ENCODE data around the gene GLIS1.

The GLIS1 gene

GRCh38 chr1:53546409-53547155 is 192.4 kb downstream of the GLIS1 start:
- Mint-ChIP-seq H3K27me3 (peaks cover under 1% of the 10 kb centered on the region), H3K27ac (no peak overlapping the region), H3K4me1 (ENCODE audit: low read depth) (peaks cover 3% of the 10 kb centered on the region), H3K36me3 (ENCODE audit: low read depth) (no peaks in the 10 kb centered on the region), H3K4me3 (no peak overlapping the region), H3K9me3 (no peaks in the 10 kb centered on the region)
- DNase-seq = no peak

DNA sequence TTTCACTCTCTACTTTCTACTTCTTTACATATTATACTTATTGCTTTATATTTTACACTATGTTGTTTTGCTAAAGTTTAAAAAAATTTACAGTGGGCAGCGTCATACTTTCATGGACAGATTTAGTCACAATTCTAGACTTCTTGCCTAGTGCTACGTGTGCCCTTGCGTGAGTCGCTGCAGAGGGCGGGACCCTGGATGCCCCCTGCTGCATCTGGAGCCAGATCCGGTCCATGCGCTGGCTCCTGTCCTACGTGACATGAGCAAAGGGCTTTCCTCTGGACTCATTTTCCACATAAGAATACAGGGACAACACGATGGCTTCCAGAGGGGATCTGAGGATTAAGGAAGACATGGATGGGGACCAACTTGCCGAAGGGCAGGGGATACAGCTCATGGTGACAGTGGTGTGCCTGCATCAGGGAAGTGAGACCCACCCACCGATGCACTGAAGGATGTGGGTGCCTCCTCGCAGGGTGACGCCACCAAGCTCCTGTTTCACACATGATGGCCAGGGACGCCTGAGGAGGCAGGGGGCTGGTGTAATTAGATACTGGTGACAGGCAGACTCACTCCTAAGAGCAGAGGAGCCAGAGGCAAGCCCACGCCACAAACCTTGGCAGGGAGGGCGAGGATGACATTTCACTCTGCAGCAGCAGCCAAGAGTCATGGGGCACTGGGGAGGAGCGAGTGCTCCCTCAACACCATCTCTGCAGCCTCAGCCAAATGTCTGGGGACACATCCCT is 193.1 kb downstream of the GLIS1 start:
- Mint-ChIP-seq H3K4me1 (ENCODE audit: low read depth) (peaks cover 3% of the 10 kb centered on the region), H3K9me3 (no peaks in the 10 kb centered on the region), H3K27me3 (no peaks in the 10 kb centered on the region), H3K36me3 (ENCODE audit: low read depth) (no peaks in the 10 kb centered on the region), H3K4me3 (no peak overlapping the region), H3K27ac (no peak overlapping the region)
- peak; percentile 25 for DNase-seq

GRCh38 chr1:53544728-53545515 is 194.0 kb downstream of the GLIS1 start:
- H3K27ac Mint-ChIP-seq = no peak overlapping the region
- H3K4me3 Mint-ChIP-seq = no peak overlapping the region
- no peaks in the 10 kb centered on the region for H3K9me3 Mint-ChIP-seq
- H3K4me1 Mint-ChIP-seq (ENCODE audit: low read depth) = no peaks in the 10 kb centered on the region
- H3K27me3 Mint-ChIP-seq = no peaks in the 10 kb centered on the region
- DNase-seq = no peak
- H3K36me3 Mint-ChIP-seq (ENCODE audit: low read depth) = no peaks in the 10 kb centered on the region

GRCh38 chr1:53543778-53544695 is 194.9 kb downstream of the GLIS1 start:
- Mint-ChIP-seq H3K27me3 (no peaks in the 10 kb centered on the region), H3K4me3 (no peak overlapping the region), H3K9me3 (no peaks in the 10 kb centered on the region), H3K27ac (no peak overlapping the region), H3K36me3 (ENCODE audit: low read depth) (no peaks in the 10 kb centered on the region), H3K4me1 (ENCODE audit: low read depth) (no peaks in the 10 kb centered on the region)
- no peak for DNase-seq

GRCh38 chr1:53543130-53543777 is 195.7 kb downstream of the GLIS1 start:
- Mint-ChIP-seq H3K27me3 (no peaks in the 10 kb centered on the region), H3K4me3 (no peak overlapping the region), H3K36me3 (ENCODE audit: low read depth) (no peaks in the 10 kb centered on the region), H3K4me1 (ENCODE audit: low read depth) (no peaks in the 10 kb centered on the region), H3K27ac (no peak overlapping the region), H3K9me3 (no peaks in the 10 kb centered on the region)
- no peak for DNase-seq

GRCh38 chr1:53542551-53542950 is 196.4 kb downstream of the GLIS1 start:
- Mint-ChIP-seq H3K9me3 (no peaks in the 10 kb centered on the region), H3K27ac (no peak overlapping the region), H3K36me3 (ENCODE audit: low read depth) (no peaks in the 10 kb centered on the region), H3K27me3 (no peaks in the 10 kb centered on the region), H3K4me1 (ENCODE audit: low read depth) (no peaks in the 10 kb centered on the region), H3K4me3 (no peak overlapping the region)
- no peak for DNase-seq

- no peaks in the 10 kb centered on the region for H3K9me3 Mint-ChIP-seq
- H3K27me3 Mint-ChIP-seq = no peaks in the 10 kb centered on the region
- no peak overlapping the region for H3K27ac Mint-ChIP-seq
- no peaks in the 10 kb centered on the region for H3K4me1 Mint-ChIP-seq (ENCODE audit: low read depth)
- no peaks in the 10 kb centered on the region for H3K36me3 Mint-ChIP-seq (ENCODE audit: low read depth)
- no peak for DNase-seq
- H3K4me3 Mint-ChIP-seq = no peak overlapping the region
These were observed 197.0 kb downstream of the GLIS1 start for GRCh38 chr1:53541761-53542550.

DNA sequence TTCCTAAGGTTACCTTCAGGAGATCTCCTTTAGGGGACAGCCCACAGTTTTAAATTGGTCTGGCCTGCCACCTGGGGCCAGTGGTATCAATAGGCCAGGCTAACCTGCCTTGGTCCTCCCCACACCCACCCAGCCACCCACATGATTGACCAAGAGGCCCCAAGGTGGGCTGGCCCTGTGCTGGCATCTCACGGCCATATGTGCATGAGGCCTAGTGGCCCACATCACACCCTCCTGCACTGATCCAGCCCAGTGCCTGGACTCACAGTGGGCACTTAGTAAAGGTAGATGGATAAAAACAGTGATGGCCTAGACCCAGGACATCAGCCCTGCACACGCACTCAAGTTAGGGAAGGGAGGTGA is 197.7 kb downstream of the GLIS1 start:
- DNase-seq = no peak
- no peaks in the 10 kb centered on the region for H3K9me3 Mint-ChIP-seq
- H3K27ac Mint-ChIP-seq = no peak overlapping the region
- no peaks in the 10 kb centered on the region for H3K4me1 Mint-ChIP-seq (ENCODE audit: low read depth)
- H3K4me3 Mint-ChIP-seq = no peak overlapping the region
- no peaks in the 10 kb centered on the region for H3K36me3 Mint-ChIP-seq (ENCODE audit: low read depth)
- no peaks in the 10 kb centered on the region for H3K27me3 Mint-ChIP-seq

DNA sequence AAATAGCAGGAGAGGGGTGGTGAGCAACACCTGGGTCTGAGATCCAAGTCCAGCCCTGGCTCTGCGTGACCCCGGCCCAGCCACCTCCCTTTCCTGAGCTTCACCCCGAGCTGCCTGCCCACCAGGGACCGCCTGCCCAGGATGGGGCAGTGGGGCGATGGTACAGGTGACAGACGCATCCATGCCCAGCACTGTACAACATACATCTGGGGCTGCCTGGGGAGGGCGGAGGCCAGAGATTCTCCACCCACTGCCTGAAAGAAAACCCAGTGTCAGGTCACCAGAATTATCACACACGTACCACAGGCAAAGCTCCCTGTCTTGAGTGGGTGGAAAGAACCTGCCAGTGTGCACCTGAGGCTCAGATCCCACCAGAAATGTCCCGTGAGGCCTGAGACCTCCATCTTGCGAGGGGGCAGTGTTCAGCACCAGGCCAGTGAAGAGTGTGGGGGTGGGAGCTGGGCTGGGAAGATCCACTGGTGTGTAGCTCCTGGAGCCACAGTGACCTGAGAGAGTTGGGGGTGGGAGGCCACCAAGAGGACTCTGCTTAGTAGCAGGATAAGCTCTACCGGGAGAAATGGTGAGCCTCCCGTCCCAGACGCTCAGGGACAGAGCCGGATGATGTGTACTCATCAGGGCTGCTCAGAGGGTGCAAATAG is 198.2 kb downstream of the GLIS1 start:
- Mint-ChIP-seq H3K36me3 (ENCODE audit: low read depth) (no peaks in the 10 kb centered on the region), H3K4me1 (ENCODE audit: low read depth) (no peaks in the 10 kb centered on the region), H3K27ac (no peak overlapping the region)

GRCh38 chr1:53539711-53540603 is 199.0 kb downstream of the GLIS1 start:
- H3K27ac Mint-ChIP-seq = no peak overlapping the region
- H3K4me1 Mint-ChIP-seq (ENCODE audit: low read depth) = no peaks in the 10 kb centered on the region
- H3K4me3 Mint-ChIP-seq = no peak overlapping the region
- H3K27me3 Mint-ChIP-seq = peaks cover 2% of the 10 kb centered on the region
- no peaks in the 10 kb centered on the region for H3K36me3 Mint-ChIP-seq (ENCODE audit: low read depth)
- no peak for DNase-seq
- no peaks in the 10 kb centered on the region for H3K9me3 Mint-ChIP-seq

More for the DNA sequence above, 198.2 kb downstream of the GLIS1 start:
- H3K4me3 Mint-ChIP-seq = no peak overlapping the region
- H3K9me3 Mint-ChIP-seq = no peaks in the 10 kb centered on the region
- no peak for DNase-seq
- no peaks in the 10 kb centered on the region for H3K27me3 Mint-ChIP-seq

DNA sequence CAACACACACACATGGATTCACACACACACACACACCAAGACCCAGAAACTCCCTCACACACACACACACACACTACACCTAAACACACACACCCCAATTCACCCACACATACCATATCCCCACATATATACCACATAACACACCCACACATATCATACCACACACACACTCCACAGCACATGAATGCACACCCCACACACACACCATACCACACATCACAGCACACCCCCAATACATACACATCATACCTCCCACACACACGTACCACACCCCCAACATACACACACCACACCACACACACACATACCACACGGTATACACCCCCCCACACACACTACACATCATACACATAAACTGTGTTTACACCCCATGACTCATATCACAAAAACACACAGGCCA is 199.7 kb downstream of the GLIS1 start:
- no peaks in the 10 kb centered on the region for H3K4me1 Mint-ChIP-seq (ENCODE audit: low read depth)
- DNase-seq = no peak
- H3K36me3 Mint-ChIP-seq (ENCODE audit: low read depth) = no peaks in the 10 kb centered on the region
- H3K9me3 Mint-ChIP-seq = no peaks in the 10 kb centered on the region
- peaks cover 2% of the 10 kb centered on the region for H3K27me3 Mint-ChIP-seq
- no peak overlapping the region for H3K27ac Mint-ChIP-seq
- H3K4me3 Mint-ChIP-seq = no peak overlapping the region

DNA sequence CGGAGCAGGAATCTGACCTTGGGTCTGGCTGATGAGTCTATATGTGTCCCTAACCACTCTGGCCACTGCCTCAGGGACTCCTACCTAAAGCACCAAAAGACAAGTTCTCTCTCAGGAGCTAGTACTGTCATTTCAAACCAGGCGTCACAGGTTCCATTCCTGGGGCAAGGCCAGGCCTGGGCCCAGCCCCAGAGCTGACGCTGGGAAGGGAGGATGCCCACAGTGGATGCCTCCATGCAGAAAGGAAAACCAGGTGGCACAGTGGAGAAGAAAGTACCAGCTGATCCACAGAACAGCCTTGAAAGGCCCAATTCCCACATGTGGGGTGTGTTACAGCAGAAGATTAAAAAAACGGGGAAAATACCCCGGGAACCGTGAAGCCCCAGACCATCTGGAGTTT is 202.4 kb downstream of the GLIS1 start:
- DNase-seq = no peak
- Mint-ChIP-seq H3K27ac (no peak overlapping the region), H3K9me3 (no peaks in the 10 kb centered on the region), H3K27me3 (peaks cover 2% of the 10 kb centered on the region), H3K4me1 (ENCODE audit: low read depth) (no peaks in the 10 kb centered on the region), H3K36me3 (ENCODE audit: low read depth) (no peaks in the 10 kb centered on the region), H3K4me3 (no peak overlapping the region)

Data from activated T-cell treated with anti-CD3 and anti-CD28 coated beads, Interleukin-2, amount 50 U/mL, for 24 hours (primary cell).